Mammary epithelial cell (primary cell): ENCODE results near the gene SMIM36.

ENCODE experiments used
- EZH2 ChIP-seq: IDR thresholded peaks from 2 replicates; pipeline ENCODE4 v1.6.1; 2012; ENCODE audit warnings: low read length, inconsistent platforms, borderline replicate concordance
- TF ChIP-seq, protein P1 (sequence below), 2 donors: IDR thresholded peaks in 1 of 2; conservative IDR thresholded peaks in 1 of 2; 2 replicates each; pipeline ENCODE4 v1.5.1; 2011 to 2012; ENCODE audit warnings: inconsistent platforms in 2 of 2, low read length in 2 of 2, mild to moderate bottlenecking in 2 of 2, control low read depth in 1 of 2, low read depth in 1 of 2; ENCODE audit not compliant: insufficient read depth in 1 of 2; ENCODE audit errors: extremely low read depth in 1 of 2

DNA sequence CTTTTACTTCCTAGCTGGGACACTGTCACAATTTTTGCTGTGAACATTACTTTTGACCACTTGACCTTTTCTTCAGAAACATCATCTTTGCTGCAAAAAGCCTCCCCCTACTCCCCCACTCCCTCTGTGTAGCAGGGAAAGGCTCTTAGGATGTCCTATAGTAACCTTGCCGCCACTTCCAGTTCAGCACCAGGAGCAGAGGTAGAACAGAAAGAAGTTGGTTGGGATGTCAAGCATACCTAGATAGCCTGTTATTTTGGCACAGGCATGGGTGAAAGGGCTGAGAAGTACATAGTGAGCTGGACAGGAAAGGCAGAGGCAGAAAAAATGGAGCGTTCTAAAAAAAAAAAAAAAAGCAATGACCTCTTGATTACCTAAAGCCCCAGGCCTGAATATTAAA, 31.3 kb downstream of the SMIM36 start:
- TF ChIP-seq, protein P1, sequence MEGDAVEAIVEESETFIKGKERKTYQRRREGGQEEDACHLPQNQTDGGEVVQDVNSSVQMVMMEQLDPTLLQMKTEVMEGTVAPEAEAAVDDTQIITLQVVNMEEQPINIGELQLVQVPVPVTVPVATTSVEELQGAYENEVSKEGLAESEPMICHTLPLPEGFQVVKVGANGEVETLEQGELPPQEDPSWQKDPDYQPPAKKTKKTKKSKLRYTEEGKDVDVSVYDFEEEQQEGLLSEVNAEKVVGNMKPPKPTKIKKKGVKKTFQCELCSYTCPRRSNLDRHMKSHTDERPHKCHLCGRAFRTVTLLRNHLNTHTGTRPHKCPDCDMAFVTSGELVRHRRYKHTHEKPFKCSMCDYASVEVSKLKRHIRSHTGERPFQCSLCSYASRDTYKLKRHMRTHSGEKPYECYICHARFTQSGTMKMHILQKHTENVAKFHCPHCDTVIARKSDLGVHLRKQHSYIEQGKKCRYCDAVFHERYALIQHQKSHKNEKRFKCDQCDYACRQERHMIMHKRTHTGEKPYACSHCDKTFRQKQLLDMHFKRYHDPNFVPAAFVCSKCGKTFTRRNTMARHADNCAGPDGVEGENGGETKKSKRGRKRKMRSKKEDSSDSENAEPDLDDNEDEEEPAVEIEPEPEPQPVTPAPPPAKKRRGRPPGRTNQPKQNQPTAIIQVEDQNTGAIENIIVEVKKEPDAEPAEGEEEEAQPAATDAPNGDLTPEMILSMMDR (conservative IDR thresholded peaks at IDR 0.05 in 1 of 2, IDR thresholded peaks at IDR 0.05 in 1 of 2; ENCODE audit: extremely low read depth in 1 of 2, insufficient read depth in 1 of 2, low read depth in 1 of 2, low read length in 2 of 2), result no peak
- no peak for TF ChIP-seq EZH2
